Bronchial epithelial cell (primary cell): ENCODE results near the gene RFTN1. TPM values are rescaled to one million over a fixed set of nuclear protein-coding genes. Genes with fewer than 3 reads are reported as not detected.
A peak's percentile ranks its signal among the peaks of the same experiment; 100 is the strongest.

Source experiments
- DNase-seq: peaks from one replicate; pipeline ENCODE4 v3.0.0-alpha.2; 2010; ENCODE audit warnings: low read depth
- FAIRE-seq: peaks from 2 replicates; lab custom pipeline; 2011; peaks lifted over from hg19 to GRCh38; lab: Jason Lieb, UNC
- H3K27me3 ChIP-seq: 2 replicates; pipeline ENCODE4 v1.5.1; 2011; ENCODE audit warnings: low read length; ENCODE audit not compliant: control insufficient read depth, insufficient read depth
- H3K36me3 ChIP-seq: 2 replicates; pipeline ENCODE4 v1.5.1; 2011; ENCODE audit warnings: low read length; ENCODE audit not compliant: control insufficient read depth, insufficient read depth
- H3K4me3 ChIP-seq: 2 replicates; pipeline ENCODE4 v1.5.1; 2011; ENCODE audit warnings: mild to moderate bottlenecking, low read depth, low read length, control low read depth
- CTCF ChIP-seq: IDR thresholded peaks from 2 replicates; pipeline ENCODE4 v1.5.1; 2011; ENCODE audit warnings: mild to moderate bottlenecking, moderate library complexity, low read length, control low read depth, inconsistent platforms; ENCODE audit not compliant: insufficient read depth, severe bottlenecking
- total RNA-seq: library from RNA; depleted of rRNA; stranded (reverse); fragments of >200 nt; gene quantifications from 2 replicates; pipeline ENCODE4 v1.2.1, GENCODE V29; 2014

Gene RFTN1
- total RNA-seq, 1 donor from 2014 or later: 9.2 TPM

- Histone ChIP-seq H3K4me3 (no peak overlapping the region), H3K27me3 (no peaks in the 10 kb centered on the region), H3K36me3 (no peaks in the 10 kb centered on the region)
- peak; percentile 51 for DNase-seq
- TF ChIP-seq CTCF: no peak
- no peak for FAIRE-seq
These were observed 56.6 kb downstream of the RFTN1 start for GRCh38 chr3:16456784-16457415.

GRCh38 chr3:16455966-16456365 is 57.5 kb downstream of the RFTN1 start:
- Histone ChIP-seq H3K4me3 (no peak overlapping the region), H3K27me3 (no peaks in the 10 kb centered on the region), H3K36me3 (no peaks in the 10 kb centered on the region)
- DNase-seq (no peak), FAIRE-seq (no peak)
- no peak for TF ChIP-seq CTCF

GRCh38 chr3:16455001-16455400 is 58.5 kb downstream of the RFTN1 start:
- DNase-seq: no peak
- FAIRE-seq: no peak
- no peak for TF ChIP-seq CTCF
- Histone ChIP-seq H3K4me3 (no peak overlapping the region), H3K27me3 (no peaks in the 10 kb centered on the region), H3K36me3 (no peaks in the 10 kb centered on the region)

GRCh38 chr3:16452261-16452660 is 61.2 kb downstream of the RFTN1 start:
- DNase-seq (peak; percentile 57), FAIRE-seq (no peak)
- TF ChIP-seq CTCF: no peak
- H3K27me3 ChIP-seq: no peaks in the 10 kb centered on the region
- H3K4me3 ChIP-seq: no peak overlapping the region
- H3K36me3 ChIP-seq: no peaks in the 10 kb centered on the region

- H3K36me3 ChIP-seq: no peaks in the 10 kb centered on the region
- no peaks in the 10 kb centered on the region for H3K27me3 ChIP-seq
- FAIRE-seq (no peak), DNase-seq (no peak)
- no peak overlapping the region for H3K4me3 ChIP-seq
- no peak for TF ChIP-seq CTCF
These were observed 64.1 kb downstream of the RFTN1 start for GRCh38 chr3:16449369-16449768.

GRCh38 chr3:16448639-16449070 is 64.8 kb downstream of the RFTN1 start:
- no peaks in the 10 kb centered on the region for H3K27me3 ChIP-seq
- no peak for FAIRE-seq
- no peak overlapping the region for H3K4me3 ChIP-seq
- DNase-seq: peak; percentile 92
- no peaks in the 10 kb centered on the region for H3K36me3 ChIP-seq
- TF ChIP-seq CTCF: no peak
